Adrenal gland (tissue), 12 donors: ENCODE measurements around the gene CAMTA1. TPM values are rescaled to one million over a fixed set of nuclear protein-coding genes. Genes with fewer than 3 reads are reported as not detected.
A peak's percentile ranks its signal among the peaks of the same experiment; 100 is the strongest.

Experiments used
- DNase-seq, 7 donors: peaks; one replicate each; pipeline ENCODE4 v3.0.0-alpha.2; 2019 to 2020
- H3K27ac ChIP-seq, 5 donors: fragments of 200-600 bp; sonication (generic) in 4 of 5; 1 replicate in 3 of 5; 2 replicates in 2 of 5; pipeline versions ENCODE4 v1.5.1 to v1.8.0; 2016 to 2020; ENCODE audit warnings: mild to moderate bottlenecking in 1 of 5
- H3K27me3 ChIP-seq: fragments of 200-600 bp; 2 replicates; pipeline ENCODE4 v1.8.0; 2021
- H3K36me3 ChIP-seq, 2 donors: fragments of 200-600 bp; replicated peaks in 1 of 2; 1 replicate in 1 of 2; 2 replicates in 1 of 2; pipeline versions ENCODE4 v1.5.1 to v1.8.0; 2018 to 2022
- H3K4me1 ChIP-seq, 2 donors: fragments of 200-600 bp; replicated peaks in 1 of 2; 1 replicate in 1 of 2; 2 replicates in 1 of 2; pipeline versions ENCODE4 v1.5.1 to v1.8.0; 2018 to 2021
- H3K4me3 ChIP-seq, 4 donors: fragments of 200-600 bp; sonication (generic) in 3 of 4; one replicate each; pipeline ENCODE4 v1.5.1; 2016 to 2018
- H3K9me3 ChIP-seq, 3 donors: fragments of 200-600 bp; sonication (generic) in 1 of 3; replicated peaks in 1 of 3; 1 replicate in 2 of 3; 2 replicates in 1 of 3; pipeline versions ENCODE4 v1.5.1 to v1.8.0; 2016 to 2021
- CTCF ChIP-seq, 6 experiments: fragments of 450-650 bp in 4 of 6; fragments of 200-600 bp in 2 of 6; sonication (generic) in 1 of 6; IDR thresholded peaks; 1 replicate in 5 of 6; 2 replicates in 1 of 6; pipeline versions ENCODE4 v1.5.1 to v1.8.0; 2016 to 2021; ENCODE audit warnings: antibody characterized with exemption in 6 of 6, mild to moderate bottlenecking in 2 of 6, moderate library complexity in 1 of 6
- POLR2A ChIP-seq, 2 donors: fragments of 450-650 bp; IDR thresholded peaks; one replicate each; pipeline ENCODE4 v1.6.1; 2017; ENCODE audit warnings: antibody characterized with exemption in 2 of 2, mild to moderate bottlenecking in 2 of 2, moderate library complexity in 1 of 2
- WGBS, 4 donors: extraction: QIAGEN DNeasy Blood & Tissue Kit in 2 of 4; methylation state at CpG; one replicate each; pipeline versions ENCODE4 v1.1.5 to v1.1.7; 2013 to 2017; 5-methylcytosine and 5-hydroxymethylcytosine counted together
- intact Hi-C, 2 donors: fragments of 100-400 bp; cut with DNase I; formaldehyde crosslinking; loops; one replicate each; pipeline versions ENCODE4 v1.14.1 to v1.15.0; 2022 to 2023
- polyA plus RNA-seq, 3 donors: library from polyadenylated mRNA; stranded (reverse); fragments of 200-250 nt in 2 of 3; fragments of 350-450 nt in 1 of 3; fragmentation: Illumina TruSeq in 1 of 3; extraction: RNeasy Lipid Tissue Mini Kit (QIAGEN cat#74804) in 1 of 3; gene quantifications; one replicate each; pipeline ENCODE4 v1.2.3, GENCODE V29; 2013 to 2014
- total RNA-seq, 9 donors: library from RNA; depleted of rRNA in 4 of 9; stranded (reverse); fragments of >200 nt in 4 of 9; fragments of 120-200 nt in 1 of 9; fragmentation: NEBNext Ultra II Directional in 1 of 9; extraction: Animal tissue kit (Norgen Biotek cat#: 25700) in 1 of 9; gene quantifications; one replicate each; pipeline versions ENCODE4 v1.1.0 to v1.2.4, GENCODE V29; 2013 to 2023
- donor health status: healthy with polysubstance abuse.
- donor health status: Bipolar disorder and iron deficiency.
- donor health status: DM: yes; HTN: yes; CAD: no.
- donor health status: DM: no; HTN: no; CAD: no.
- donor health status: DM: no; HTN: no; CAD: no.
- donor health status: DM: yes; HTN: yes; CAD: no.

Gene CAMTA1
- total and polyA plus RNA-seq, 12 donors, result 62.9 to 141 (median 96.9) TPM

GRCh38 chr1:7223334-7224080 is 438.3 kb downstream of the CAMTA1 start:
- H3K9me3 ChIP-seq, result no peaks in the 10 kb centered on the region
- intact Hi-C loops, result loop anchor here (10.0 kb wide), 2 partner anchors 179 to 421 kb away; no protein-coding TSS in a partner anchor
- H3K27ac ChIP-seq, result no peak overlapping the region
- no peaks in the 10 kb centered on the region for H3K27me3 ChIP-seq
- DNase-seq, result no peak
- H3K4me3 ChIP-seq, result no peak overlapping the region
- WGBS, 4 donors, result 87 to 94% (median 91%) methylated on average over 9 of the region's 9 CpGs
- TF ChIP-seq CTCF (IDR thresholded peaks at IDR 0.05) (no peak), POLR2A (IDR thresholded peaks at IDR 0.05) (no peak)
- no peaks in the 10 kb centered on the region for H3K4me1 ChIP-seq
- no peaks in the 10 kb centered on the region for H3K36me3 ChIP-seq

- peak in 1 of 7 donors; percentile 7 for DNase-seq
- no peaks in the 10 kb centered on the region for H3K4me1 ChIP-seq
- TF ChIP-seq CTCF (IDR thresholded peaks at IDR 0.05) (no peak), POLR2A (IDR thresholded peaks at IDR 0.05) (no peak)
- intact Hi-C loops, result loop anchor here (10.0 kb wide), 2 partner anchors 179 to 421 kb away; no protein-coding TSS in a partner anchor
- H3K9me3 ChIP-seq, result no peaks in the 10 kb centered on the region
- 63 to 78% (median 74%) methylated on average over 9 to 10 of the region's 10 CpGs for WGBS, 4 donors
- no peaks in the 10 kb centered on the region for H3K27me3 ChIP-seq
- H3K4me3 ChIP-seq, result no peak overlapping the region
- H3K36me3 ChIP-seq, result no peaks in the 10 kb centered on the region
- no peak overlapping the region for H3K27ac ChIP-seq
These were observed 438.9 kb downstream of the CAMTA1 start for GRCh38 chr1:7224081-7224534.

- peak in 2 of 7 donors; percentile 24 to 52 for DNase-seq
- H3K27ac ChIP-seq, result no peak overlapping the region
- no peaks in the 10 kb centered on the region for H3K36me3 ChIP-seq
- H3K27me3 ChIP-seq, result no peaks in the 10 kb centered on the region
- H3K4me3 ChIP-seq, result no peak overlapping the region
- H3K4me1 ChIP-seq, result no peaks in the 10 kb centered on the region
- no peaks in the 10 kb centered on the region for H3K9me3 ChIP-seq
- intact Hi-C loops, result loop anchor here (10.0 kb wide), 2 partner anchors 180 to 420 kb away; no protein-coding TSS in a partner anchor
- TF ChIP-seq CTCF (IDR thresholded peaks at IDR 0.05), result peak in 1 of 6 experiments; percentile 15
- no peak for TF ChIP-seq POLR2A (IDR thresholded peaks at IDR 0.05)
- WGBS, 4 donors, result 75 to 98% (median 79%) methylated on average over 7 to 13 of the region's 13 CpGs
These were observed 439.4 kb downstream of the CAMTA1 start for GRCh38 chr1:7224644-7225043.

- intact Hi-C loops, result loop anchor here (10.0 kb wide), 2 partner anchors 181 to 419 kb away; no protein-coding TSS in a partner anchor
- no peaks in the 10 kb centered on the region for H3K4me1 ChIP-seq
- 79 to 92% (median 84%) methylated on average over 9 to 11 of the region's 11 CpGs for WGBS, 4 donors
- no peak overlapping the region for H3K4me3 ChIP-seq
- H3K27me3 ChIP-seq, result no peaks in the 10 kb centered on the region
- H3K36me3 ChIP-seq, result no peaks in the 10 kb centered on the region
- peak in 1 of 7 donors; percentile 34 for DNase-seq
- H3K9me3 ChIP-seq, result no peaks in the 10 kb centered on the region
- no peak overlapping the region for H3K27ac ChIP-seq
- TF ChIP-seq CTCF (IDR thresholded peaks at IDR 0.05) (no peak), POLR2A (IDR thresholded peaks at IDR 0.05) (no peak)
These were observed 440.7 kb downstream of the CAMTA1 start for GRCh38 chr1:7225711-7226505.
